Loucy (cell line): Measurements from ENCODE around the gene AGBL1.

Experiments
- H2AFZ ChIP-seq: fragments of 200-600 bp; sonication (generic); 2 replicates; pipeline ENCODE4 v1.6.0; 2016; ENCODE audit warnings: antibody characterized with exemption, mild to moderate bottlenecking, low read length, moderate library complexity
- H3F3A ChIP-seq: fragments of 200-600 bp; 2 replicates; pipeline ENCODE4 v1.6.0; 2016; ENCODE audit warnings: antibody characterized with exemption, low read depth, mild to moderate bottlenecking
- H3K27me3 ChIP-seq: fragments of 200-600 bp; sonication (generic); 2 replicates; pipeline ENCODE4 v1.6.1; 2014; ENCODE audit warnings: low read length, mild to moderate bottlenecking; ENCODE audit not compliant: insufficient read depth, poor library complexity, severe bottlenecking
- H3K36me3 ChIP-seq: fragments of 200-600 bp; sonication (generic); 2 replicates; pipeline ENCODE4 v1.6.1; 2016; ENCODE audit warnings: low read length; ENCODE audit not compliant: insufficient read depth
- H3K4me1 ChIP-seq: fragments of 200-600 bp; sonication (generic); 2 replicates; pipeline ENCODE4 v1.5.1; 2014; ENCODE audit warnings: low read length, mild to moderate bottlenecking; ENCODE audit not compliant: insufficient read depth, poor library complexity, severe bottlenecking
- H3K4me2 ChIP-seq: fragments of 200-600 bp; sonication (generic); 2 replicates; pipeline ENCODE4 v1.6.0; 2014; ENCODE audit warnings: antibody characterized with exemption, low read length, low read depth, mild to moderate bottlenecking; ENCODE audit not compliant: poor library complexity, severe bottlenecking
- H3K4me3 ChIP-seq: fragments of 200-600 bp; sonication (generic); 2 replicates; pipeline ENCODE4 v1.5.1; 2014; ENCODE audit warnings: low read length, mild to moderate bottlenecking, mixed read lengths; ENCODE audit not compliant: poor library complexity, severe bottlenecking
- H3K79me2 ChIP-seq: fragments of 200-600 bp; sonication (generic); 2 replicates; pipeline ENCODE4 v1.6.1; 2014; ENCODE audit warnings: low read length; ENCODE audit not compliant: insufficient read depth
- H3K9ac ChIP-seq: fragments of 200-600 bp; sonication (generic); 2 replicates; pipeline ENCODE4 v1.6.0; 2014; ENCODE audit warnings: mild to moderate bottlenecking, low read depth, low read length, moderate library complexity; ENCODE audit not compliant: poor library complexity, severe bottlenecking
- H3K9me2 ChIP-seq: fragments of 200-600 bp; sonication (generic); replicated peaks from 2 replicates; pipeline ENCODE4 v1.6.1; 2016; ENCODE audit warnings: low read depth, low read length, mixed read lengths
- H3K9me3 ChIP-seq: fragments of 200-600 bp; sonication (generic); 2 replicates; pipeline ENCODE4 v1.6.1; 2014; ENCODE audit warnings: mild to moderate bottlenecking, antibody characterized with exemption, low read length, low read depth; ENCODE audit not compliant: insufficient read depth
- H4K20me1 ChIP-seq: fragments of 200-600 bp; sonication (generic); 2 replicates; pipeline ENCODE4 v1.6.0; 2014; ENCODE audit warnings: antibody characterized with exemption, low read length, mild to moderate bottlenecking; ENCODE audit not compliant: insufficient read depth, poor library complexity, severe bottlenecking
- EZH2phosphoT487 ChIP-seq: fragments of 200-600 bp; IDR thresholded peaks from 2 replicates; pipeline ENCODE4 v1.6.1; 2018; ENCODE audit warnings: antibody characterized with exemption, mild to moderate bottlenecking, moderate library complexity, borderline replicate concordance
- TF ChIP-seq, protein P1 (sequence below): fragments of 200-600 bp; sonication (generic); conservative IDR thresholded peaks from 2 replicates; pipeline ENCODE4 v1.5.1; 2014; ENCODE audit warnings: mild to moderate bottlenecking, antibody characterized with exemption, low read length

The AGBL1 gene

DNA sequence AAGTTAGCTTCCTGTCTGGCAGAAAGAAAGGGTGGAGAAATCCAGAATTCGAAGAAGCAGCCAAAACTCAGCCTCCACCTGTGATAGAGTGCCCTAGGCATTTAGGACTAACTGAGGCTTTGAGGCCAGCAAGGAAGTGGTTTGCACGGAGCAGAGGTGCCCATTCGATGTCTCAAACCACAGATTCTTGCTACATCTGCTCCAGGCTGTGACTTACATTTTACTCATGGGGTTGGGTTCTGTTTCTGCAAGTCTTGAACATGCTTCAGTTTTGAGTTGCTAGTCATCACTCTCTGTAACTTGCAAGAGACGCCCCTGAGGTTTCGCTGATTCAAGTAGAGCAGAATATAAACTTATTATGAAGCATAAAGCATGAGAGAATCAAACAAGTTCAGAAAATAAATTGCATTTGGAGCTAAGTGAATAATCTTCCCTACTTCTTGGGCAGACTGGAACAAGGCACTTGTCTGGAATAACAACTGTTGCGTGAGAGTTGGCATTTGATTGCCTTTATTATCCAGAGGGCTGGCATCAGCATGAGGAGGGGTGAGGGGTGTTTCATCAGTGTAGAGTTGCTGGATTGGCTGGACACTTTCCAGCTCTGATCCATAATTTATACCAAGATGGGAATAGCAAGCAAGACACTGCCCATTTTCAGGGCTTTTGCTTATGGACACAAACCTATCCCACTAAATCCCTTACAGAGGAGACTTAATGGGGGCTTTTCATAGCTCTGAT is 256.5 kb downstream of the AGBL1 start:
- Histone ChIP-seq H2AFZ (no peak overlapping the region), H3K4me2 (no peak overlapping the region), H3K27me3 (no peaks in the 10 kb centered on the region), H3K4me1 (no peaks in the 10 kb centered on the region), H3K36me3 (no peaks in the 10 kb centered on the region), H3K4me3 (no peak overlapping the region), H3F3A (no peaks in the 10 kb centered on the region), H3K9me2 (no peaks in the 10 kb centered on the region), H3K9ac (no peak overlapping the region), H3K79me2 (no peaks in the 10 kb centered on the region), H4K20me1 (no peaks in the 10 kb centered on the region), H3K9me3 (no peaks in the 10 kb centered on the region)
- TF ChIP-seq, protein P1, sequence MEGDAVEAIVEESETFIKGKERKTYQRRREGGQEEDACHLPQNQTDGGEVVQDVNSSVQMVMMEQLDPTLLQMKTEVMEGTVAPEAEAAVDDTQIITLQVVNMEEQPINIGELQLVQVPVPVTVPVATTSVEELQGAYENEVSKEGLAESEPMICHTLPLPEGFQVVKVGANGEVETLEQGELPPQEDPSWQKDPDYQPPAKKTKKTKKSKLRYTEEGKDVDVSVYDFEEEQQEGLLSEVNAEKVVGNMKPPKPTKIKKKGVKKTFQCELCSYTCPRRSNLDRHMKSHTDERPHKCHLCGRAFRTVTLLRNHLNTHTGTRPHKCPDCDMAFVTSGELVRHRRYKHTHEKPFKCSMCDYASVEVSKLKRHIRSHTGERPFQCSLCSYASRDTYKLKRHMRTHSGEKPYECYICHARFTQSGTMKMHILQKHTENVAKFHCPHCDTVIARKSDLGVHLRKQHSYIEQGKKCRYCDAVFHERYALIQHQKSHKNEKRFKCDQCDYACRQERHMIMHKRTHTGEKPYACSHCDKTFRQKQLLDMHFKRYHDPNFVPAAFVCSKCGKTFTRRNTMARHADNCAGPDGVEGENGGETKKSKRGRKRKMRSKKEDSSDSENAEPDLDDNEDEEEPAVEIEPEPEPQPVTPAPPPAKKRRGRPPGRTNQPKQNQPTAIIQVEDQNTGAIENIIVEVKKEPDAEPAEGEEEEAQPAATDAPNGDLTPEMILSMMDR: no peak
- no peak for TF ChIP-seq EZH2phosphoT487

GRCh38 chr15:86337071-86337470 is 257.4 kb downstream of the AGBL1 start:
- Histone ChIP-seq H3K9ac (no peak overlapping the region), H4K20me1 (no peaks in the 10 kb centered on the region), H3K4me2 (no peak overlapping the region), H3K27me3 (no peaks in the 10 kb centered on the region), H3F3A (no peaks in the 10 kb centered on the region), H2AFZ (no peak overlapping the region), H3K9me2 (no peaks in the 10 kb centered on the region), H3K36me3 (no peaks in the 10 kb centered on the region), H3K79me2 (no peaks in the 10 kb centered on the region), H3K4me1 (no peaks in the 10 kb centered on the region), H3K9me3 (no peaks in the 10 kb centered on the region), H3K4me3 (no peak overlapping the region)
- TF ChIP-seq, protein P1: no peak
- no peak for TF ChIP-seq EZH2phosphoT487

- H3K79me2 ChIP-seq: no peaks in the 10 kb centered on the region
- TF ChIP-seq, protein P1: no peak
- no peak for TF ChIP-seq EZH2phosphoT487
- H3K4me2 ChIP-seq: no peak overlapping the region
- H3K9ac ChIP-seq: no peak overlapping the region
- H3K4me3 ChIP-seq: no peak overlapping the region
- no peaks in the 10 kb centered on the region for H3F3A ChIP-seq
- H3K36me3 ChIP-seq: no peaks in the 10 kb centered on the region
- H3K9me2 ChIP-seq: no peaks in the 10 kb centered on the region
- H3K9me3 ChIP-seq: no peaks in the 10 kb centered on the region; the same call in 1 of the 2 replicates
- no peaks in the 10 kb centered on the region for H3K27me3 ChIP-seq
- no peaks in the 10 kb centered on the region for H4K20me1 ChIP-seq
- H3K4me1 ChIP-seq: no peaks in the 10 kb centered on the region
- no peak overlapping the region for H2AFZ ChIP-seq
Observed at GRCh38 chr15:86347245-86347644, 267.6 kb downstream of the AGBL1 start.
